Vagina (tissue), 2 donors: ENCODE results near the gene LRMDA. TPM values are rescaled to one million over a fixed set of nuclear protein-coding genes. Genes with fewer than 3 reads are reported as not detected.

Source experiments
- DNase-seq, 2 donors: peaks; one replicate each; pipeline ENCODE4 v3.0.0-alpha.2; 2017; ENCODE audit errors: extremely low spot score in 2 of 2
- H3K27ac ChIP-seq: fragments of 200-600 bp; sonication (generic); one replicate; pipeline ENCODE4 v1.5.1; 2019
- H3K27me3 ChIP-seq: fragments of 200-600 bp; sonication (generic); one replicate; pipeline ENCODE4 v1.5.1; 2019
- H3K36me3 ChIP-seq, 2 donors: fragments of 200-600 bp; sonication (generic); one replicate each; pipeline ENCODE4 v1.5.1; 2017 to 2019
- H3K4me1 ChIP-seq: fragments of 200-600 bp; sonication (generic); one replicate; pipeline ENCODE4 v1.5.1; 2019
- H3K4me3 ChIP-seq, 2 donors: fragments of 200-600 bp; sonication (generic); 1 replicate in 1 of 2; 2 replicates in 1 of 2; pipeline ENCODE4 v1.5.1; 2016 to 2019
- H3K9me3 ChIP-seq: fragments of 200-600 bp; sonication (generic); one replicate; pipeline ENCODE4 v1.5.1; 2019
- POLR2A ChIP-seq, 2 donors: fragments of 450-650 bp; IDR thresholded peaks; one replicate each; pipeline ENCODE4 v1.6.1; 2017; ENCODE audit warnings: antibody characterized with exemption in 2 of 2, mild to moderate bottlenecking in 2 of 2, moderate library complexity in 2 of 2
- POLR2AphosphoS5 ChIP-seq, 2 donors: sonication (generic); formaldehyde crosslinking; IDR thresholded peaks; one replicate each; pipeline ENCODE4 v1.9.0; 2017; ENCODE audit warnings: antibody characterized with exemption in 2 of 2, mild to moderate bottlenecking in 2 of 2, low read depth in 1 of 2; ENCODE audit not compliant: insufficient read depth in 1 of 2
- intact Hi-C: fragments of 100-400 bp; cut with DNase I; formaldehyde crosslinking; loops from one replicate; pipeline ENCODE4 v1.15.1; 2023
- total RNA-seq: library from RNA; depleted of rRNA; stranded (reverse); fragments of >200 nt; gene quantifications from one replicate; pipeline ENCODE4 v1.2.3, GENCODE V29; 2016
- TF ChIP-seq, protein P1 (sequence below), 3 experiments: fragments of 450-650 bp in 2 of 3; fragments of 200-600 bp in 1 of 3; sonication (generic) in 1 of 3; IDR thresholded peaks; one replicate each; pipeline ENCODE4 v1.5.1; 2017 to 2019; ENCODE audit warnings: antibody characterized with exemption in 3 of 3, mild to moderate bottlenecking in 2 of 3, moderate library complexity in 2 of 3

Gene LRMDA
- total RNA-seq, 1 donor from 2014 or later = 22.6 TPM

GRCh38 chr10:75434291-75434690 is 2.9 kb downstream of the LRMDA start:
- Histone ChIP-seq H3K27ac (no peak overlapping the region), H3K36me3 (no peaks in the 10 kb centered on the region), H3K4me1 (peaks cover 22% of the 10 kb centered on the region), H3K9me3 (no peaks in the 10 kb centered on the region), H3K27me3 (no peaks in the 10 kb centered on the region), H3K4me3 (no peak overlapping the region)
- no peak for TF ChIP-seq POLR2AphosphoS5 (IDR thresholded peaks at IDR 0.05; ENCODE audit: insufficient read depth in 1 of 2, low read depth in 1 of 2)
- no peak for TF ChIP-seq POLR2A (IDR thresholded peaks at IDR 0.05)
- TF ChIP-seq, protein P1, sequence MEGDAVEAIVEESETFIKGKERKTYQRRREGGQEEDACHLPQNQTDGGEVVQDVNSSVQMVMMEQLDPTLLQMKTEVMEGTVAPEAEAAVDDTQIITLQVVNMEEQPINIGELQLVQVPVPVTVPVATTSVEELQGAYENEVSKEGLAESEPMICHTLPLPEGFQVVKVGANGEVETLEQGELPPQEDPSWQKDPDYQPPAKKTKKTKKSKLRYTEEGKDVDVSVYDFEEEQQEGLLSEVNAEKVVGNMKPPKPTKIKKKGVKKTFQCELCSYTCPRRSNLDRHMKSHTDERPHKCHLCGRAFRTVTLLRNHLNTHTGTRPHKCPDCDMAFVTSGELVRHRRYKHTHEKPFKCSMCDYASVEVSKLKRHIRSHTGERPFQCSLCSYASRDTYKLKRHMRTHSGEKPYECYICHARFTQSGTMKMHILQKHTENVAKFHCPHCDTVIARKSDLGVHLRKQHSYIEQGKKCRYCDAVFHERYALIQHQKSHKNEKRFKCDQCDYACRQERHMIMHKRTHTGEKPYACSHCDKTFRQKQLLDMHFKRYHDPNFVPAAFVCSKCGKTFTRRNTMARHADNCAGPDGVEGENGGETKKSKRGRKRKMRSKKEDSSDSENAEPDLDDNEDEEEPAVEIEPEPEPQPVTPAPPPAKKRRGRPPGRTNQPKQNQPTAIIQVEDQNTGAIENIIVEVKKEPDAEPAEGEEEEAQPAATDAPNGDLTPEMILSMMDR (IDR thresholded peaks at IDR 0.05) = no peak
- intact Hi-C loops = no loop called here
- no peak for DNase-seq

DNA sequence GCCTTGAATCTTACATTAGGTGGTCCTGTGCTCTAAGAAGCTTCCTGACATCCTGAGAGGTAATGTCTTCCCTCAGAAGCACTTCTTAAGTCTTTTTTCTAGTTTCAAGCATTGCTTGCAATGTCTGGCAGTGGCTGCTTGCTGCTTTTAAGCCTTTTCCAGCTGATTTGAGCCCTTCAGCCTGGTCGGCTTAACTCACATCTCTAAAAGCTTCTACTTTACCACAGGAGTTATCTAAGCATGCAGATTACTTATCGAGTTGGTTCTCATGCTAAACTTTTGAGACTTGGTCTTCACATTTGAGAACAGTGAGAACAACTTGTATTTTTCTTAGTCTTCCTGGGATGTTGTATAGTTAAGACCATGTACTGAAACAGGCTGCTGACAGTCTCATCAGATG is 3.9 kb downstream of the LRMDA start:
- DNase-seq = no peak
- no peak for TF ChIP-seq POLR2A (IDR thresholded peaks at IDR 0.05)
- no peak for TF ChIP-seq POLR2AphosphoS5 (IDR thresholded peaks at IDR 0.05; ENCODE audit: insufficient read depth in 1 of 2, low read depth in 1 of 2)
- TF ChIP-seq, protein P1 (IDR thresholded peaks at IDR 0.05) = no peak
- H3K4me3 ChIP-seq = no peak overlapping the region
- intact Hi-C loops = no loop called here
- H3K27me3 ChIP-seq = no peaks in the 10 kb centered on the region
- no peaks in the 10 kb centered on the region for H3K36me3 ChIP-seq
- peaks cover 14% of the 10 kb centered on the region for H3K4me1 ChIP-seq
- no peak overlapping the region for H3K27ac ChIP-seq
- H3K9me3 ChIP-seq = no peaks in the 10 kb centered on the region

DNA sequence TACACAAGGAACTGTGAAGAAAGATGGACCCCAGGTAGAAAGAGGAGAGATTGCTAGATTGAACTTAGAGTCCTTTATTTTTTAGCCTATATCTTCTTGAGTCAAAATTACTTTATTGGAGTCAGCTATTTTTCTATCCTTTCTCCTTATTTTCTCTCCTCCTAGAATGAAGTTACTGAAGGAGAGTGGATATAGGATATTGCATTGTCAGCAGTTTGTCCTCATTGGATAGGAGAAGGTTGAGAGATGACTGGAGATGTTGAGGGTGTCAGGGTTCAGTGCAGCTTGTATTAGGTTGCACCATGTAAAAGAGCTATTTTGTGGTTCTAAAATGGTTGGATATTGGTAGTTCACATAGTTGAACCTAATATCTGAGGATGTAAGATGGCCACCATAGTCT is 5.5 kb downstream of the LRMDA start:
- H3K27ac ChIP-seq = no peak overlapping the region
- peaks cover under 1% of the 10 kb centered on the region for H3K4me1 ChIP-seq
- H3K36me3 ChIP-seq = no peaks in the 10 kb centered on the region
- TF ChIP-seq, protein P1 (IDR thresholded peaks at IDR 0.05) = no peak
- TF ChIP-seq POLR2A (IDR thresholded peaks at IDR 0.05) (no peak), POLR2AphosphoS5 (IDR thresholded peaks at IDR 0.05; ENCODE audit: insufficient read depth in 1 of 2, low read depth in 1 of 2) (no peak)
- no peaks in the 10 kb centered on the region for H3K27me3 ChIP-seq
- no peak overlapping the region for H3K4me3 ChIP-seq
- no peak for DNase-seq
- H3K9me3 ChIP-seq = no peaks in the 10 kb centered on the region
- intact Hi-C loops = no loop called here

GRCh38 chr10:75437693-75438092 is 6.3 kb downstream of the LRMDA start:
- DNase-seq = no peak
- H3K4me3 ChIP-seq = no peak overlapping the region
- H3K27ac ChIP-seq = no peak overlapping the region
- TF ChIP-seq, protein P1 (IDR thresholded peaks at IDR 0.05) = no peak
- TF ChIP-seq POLR2AphosphoS5 (IDR thresholded peaks at IDR 0.05; ENCODE audit: insufficient read depth in 1 of 2, low read depth in 1 of 2) (no peak), POLR2A (IDR thresholded peaks at IDR 0.05) (no peak)
- no peaks in the 10 kb centered on the region for H3K9me3 ChIP-seq
- intact Hi-C loops = no loop called here
- H3K4me1 ChIP-seq = no peaks in the 10 kb centered on the region
- no peaks in the 10 kb centered on the region for H3K27me3 ChIP-seq
- H3K36me3 ChIP-seq = no peaks in the 10 kb centered on the region

GRCh38 chr10:75438275-75438674 is 6.9 kb downstream of the LRMDA start:
- intact Hi-C loops = no loop called here
- DNase-seq = no peak
- Histone ChIP-seq H3K9me3 (no peaks in the 10 kb centered on the region), H3K36me3 (no peaks in the 10 kb centered on the region), H3K4me1 (no peaks in the 10 kb centered on the region), H3K4me3 (no peak overlapping the region), H3K27ac (no peak overlapping the region), H3K27me3 (no peaks in the 10 kb centered on the region)
- TF ChIP-seq, protein P1 (IDR thresholded peaks at IDR 0.05) = no peak
- TF ChIP-seq POLR2AphosphoS5 (IDR thresholded peaks at IDR 0.05; ENCODE audit: insufficient read depth in 1 of 2, low read depth in 1 of 2) (no peak), POLR2A (IDR thresholded peaks at IDR 0.05) (no peak)
